Activated naive CD4-positive, alpha-beta T cell treated with anti-CD3 and anti-CD28 coated beads for 36 hours (primary cell): ENCODE measurements around the gene LRP1B. TPM values are rescaled to one million over a fixed set of nuclear protein-coding genes. Genes with fewer than 3 reads are reported as not detected.

Experiments used
- CTCF ChIA-PET: fragments of 350-600 bp; sonication (Branson Sonifier 250); formaldehyde crosslinking; loops from one replicate; lab custom pipeline; 2021; ENCODE audit warnings: antibody characterized with exemption; lab: Charles Lee
- DNase-seq: peaks from one replicate; pipeline ENCODE4 v3.0.0-alpha.2; 2020
- H3K27ac Mint-ChIP-seq: one replicate; pipeline ENCODE4 v1.8.0; 2021; ENCODE audit warnings: mild to moderate bottlenecking, mixed read lengths
- H3K27me3 Mint-ChIP-seq: one replicate; pipeline ENCODE4 v1.8.0; 2021; ENCODE audit warnings: low read depth, mixed read lengths
- H3K36me3 Mint-ChIP-seq: one replicate; pipeline ENCODE4 v1.8.0; 2021; ENCODE audit warnings: low read depth, mixed read lengths
- H3K4me1 Mint-ChIP-seq: one replicate; pipeline ENCODE4 v1.8.0; 2021; ENCODE audit warnings: low read depth, mixed read lengths
- H3K4me3 Mint-ChIP-seq: one replicate; pipeline ENCODE4 v1.8.0; 2021; ENCODE audit warnings: mild to moderate bottlenecking, moderate library complexity, mixed read lengths
- H3K9me3 Mint-ChIP-seq: one replicate; pipeline ENCODE4 v1.8.0; 2021; ENCODE audit warnings: mixed read lengths
- intact Hi-C: fragments of 100-400 bp; cut with micrococcal nuclease; formaldehyde crosslinking; loops from one replicate; pipeline ENCODE4 v1.15.1; 2023
- total RNA-seq, 2 experiments: library from RNA; stranded (reverse); gene quantifications; one replicate each; pipeline ENCODE4 v1.2.3, GENCODE V29; 2021

The LRP1B gene
- total RNA-seq, 2 experiments from 2014 or later: not detected

DNA sequence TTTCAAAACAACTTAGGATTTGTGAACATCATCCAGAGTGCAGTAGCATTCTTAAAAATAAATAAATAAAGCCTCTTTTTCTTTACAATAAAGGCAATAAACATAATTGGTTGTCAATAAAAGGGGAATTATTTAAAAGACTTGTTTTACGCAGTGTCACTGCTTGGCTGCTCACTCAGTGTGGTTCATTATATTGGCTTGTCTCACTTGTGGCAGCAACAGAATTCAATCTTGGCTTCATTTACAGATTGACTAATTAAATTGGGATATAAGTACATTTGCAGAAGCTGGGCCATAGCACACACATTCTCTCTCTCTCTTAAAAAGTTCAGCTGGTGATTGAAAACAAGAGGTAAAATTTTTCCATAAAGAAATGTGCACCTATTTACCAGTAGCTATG is 1027.6 kb downstream of the LRP1B start:
- H3K4me1 Mint-ChIP-seq: no peaks in the 10 kb centered on the region

DNA sequence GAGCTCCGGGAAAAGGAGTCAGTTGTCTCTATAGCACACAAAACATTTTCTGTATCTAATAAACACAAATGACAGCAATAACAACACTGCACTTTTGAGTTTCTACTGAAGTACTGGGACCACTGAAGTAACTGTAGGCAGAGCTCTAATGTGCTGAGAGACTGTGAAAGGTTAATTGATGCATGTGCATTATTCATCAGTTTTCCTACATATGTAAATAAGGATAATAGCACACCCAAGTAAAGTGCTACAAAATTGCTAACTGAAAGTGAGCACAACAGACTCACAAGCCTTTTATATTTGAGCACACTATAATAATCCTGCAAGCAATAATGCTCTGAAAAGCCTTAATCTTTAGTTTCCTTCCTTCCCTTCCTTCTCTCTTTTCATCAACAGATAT is 1051.6 kb downstream of the LRP1B start:
- CTCF ChIA-PET: no interaction called here
- no peaks in the 10 kb centered on the region for H3K4me1 Mint-ChIP-seq
- no peak for DNase-seq
- peaks cover 5% of the 10 kb centered on the region for H3K9me3 Mint-ChIP-seq
- H3K27me3 Mint-ChIP-seq: no peaks in the 10 kb centered on the region
- H3K27ac Mint-ChIP-seq: no peak overlapping the region
- no peaks in the 10 kb centered on the region for H3K36me3 Mint-ChIP-seq
- intact Hi-C loops: no loop called here
- no peak overlapping the region for H3K4me3 Mint-ChIP-seq

More for the DNA sequence above, 1027.6 kb downstream of the LRP1B start:
- intact Hi-C loops: no loop called here
- no peaks in the 10 kb centered on the region for H3K27me3 Mint-ChIP-seq
- no peak for DNase-seq
- H3K9me3 Mint-ChIP-seq: peaks cover 2% of the 10 kb centered on the region
- H3K27ac Mint-ChIP-seq: no peak overlapping the region
- no peak overlapping the region for H3K4me3 Mint-ChIP-seq
- no peaks in the 10 kb centered on the region for H3K36me3 Mint-ChIP-seq
- CTCF ChIA-PET: no interaction called here

DNA sequence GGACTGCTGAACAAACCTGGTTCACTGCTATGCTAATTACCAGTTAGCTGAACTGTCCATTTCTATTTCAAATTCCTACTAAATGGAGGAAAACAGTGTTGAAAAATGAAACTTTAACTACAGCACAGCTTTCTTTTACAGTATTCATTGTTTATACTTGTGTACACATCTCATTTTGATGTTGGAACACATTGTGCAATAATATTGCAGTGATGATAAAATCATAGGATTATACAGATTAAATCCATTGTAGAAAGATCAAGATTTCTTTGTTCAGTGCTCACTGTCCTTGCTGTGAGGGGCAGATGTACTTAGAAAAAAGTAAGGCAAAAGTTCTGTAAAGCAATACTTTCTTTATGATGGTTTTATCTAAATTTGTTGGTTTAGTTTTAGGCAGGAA is 1055.1 kb downstream of the LRP1B start:
- intact Hi-C loops: no loop called here
- Mint-ChIP-seq H3K9me3 (no peaks in the 10 kb centered on the region), H3K36me3 (no peaks in the 10 kb centered on the region), H3K4me1 (no peaks in the 10 kb centered on the region), H3K27ac (no peak overlapping the region), H3K4me3 (no peak overlapping the region), H3K27me3 (no peaks in the 10 kb centered on the region)
- no peak for DNase-seq
- CTCF ChIA-PET: no interaction called here

- CTCF ChIA-PET: no interaction called here
- Mint-ChIP-seq H3K9me3 (peaks cover 3% of the 10 kb centered on the region), H3K27ac (no peak overlapping the region), H3K4me1 (no peaks in the 10 kb centered on the region), H3K27me3 (no peaks in the 10 kb centered on the region), H3K4me3 (no peak overlapping the region), H3K36me3 (no peaks in the 10 kb centered on the region)
- DNase-seq: no peak
- intact Hi-C loops: no loop called here
These were observed 1062.6 kb downstream of the LRP1B start for GRCh38 chr2:141068053-141068682.

- peaks cover 3% of the 10 kb centered on the region for H3K9me3 Mint-ChIP-seq
- no peak overlapping the region for H3K4me3 Mint-ChIP-seq
- CTCF ChIA-PET: no interaction called here
- no peaks in the 10 kb centered on the region for H3K4me1 Mint-ChIP-seq
- H3K27me3 Mint-ChIP-seq: no peaks in the 10 kb centered on the region
- no peak overlapping the region for H3K27ac Mint-ChIP-seq
- DNase-seq: no peak
- intact Hi-C loops: no loop called here
- H3K36me3 Mint-ChIP-seq: no peaks in the 10 kb centered on the region
These were observed 1065.8 kb downstream of the LRP1B start for GRCh38 chr2:141065042-141065441.

- no peaks in the 10 kb centered on the region for H3K36me3 Mint-ChIP-seq
- H3K9me3 Mint-ChIP-seq: peaks cover 3% of the 10 kb centered on the region
- intact Hi-C loops: no loop called here
- H3K27me3 Mint-ChIP-seq: no peaks in the 10 kb centered on the region
- no peak overlapping the region for H3K4me3 Mint-ChIP-seq
- CTCF ChIA-PET: no interaction called here
- no peak for DNase-seq
- no peaks in the 10 kb centered on the region for H3K4me1 Mint-ChIP-seq
- H3K27ac Mint-ChIP-seq: no peak overlapping the region
These were observed 1067.4 kb downstream of the LRP1B start for GRCh38 chr2:141063406-141063805.

DNA sequence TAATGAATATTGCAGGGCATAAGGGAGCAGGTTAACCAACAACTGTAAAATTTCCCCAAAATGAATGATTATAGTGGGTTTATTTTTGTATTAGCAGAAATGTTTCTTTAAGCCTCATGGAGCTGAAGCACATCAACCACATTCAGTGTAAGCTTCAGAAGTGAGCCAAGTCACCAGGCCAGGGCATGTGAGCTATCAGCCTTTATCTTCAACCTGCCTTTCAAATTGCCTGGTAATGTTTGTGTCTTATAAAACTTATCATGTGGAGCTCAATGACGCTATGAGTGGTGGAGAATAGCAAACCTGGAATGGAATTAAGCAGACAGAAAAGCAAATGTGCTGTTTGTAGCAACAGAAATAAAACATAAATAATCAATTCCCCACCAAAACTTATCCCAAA is 1068.4 kb downstream of the LRP1B start:
- H3K27ac Mint-ChIP-seq: no peak overlapping the region
- H3K27me3 Mint-ChIP-seq: no peaks in the 10 kb centered on the region
- H3K36me3 Mint-ChIP-seq: no peaks in the 10 kb centered on the region
- no peak for DNase-seq
- H3K9me3 Mint-ChIP-seq: peaks cover 3% of the 10 kb centered on the region
- no peaks in the 10 kb centered on the region for H3K4me1 Mint-ChIP-seq
- H3K4me3 Mint-ChIP-seq: no peak overlapping the region
- intact Hi-C loops: no loop called here
- CTCF ChIA-PET: no interaction called here

DNA sequence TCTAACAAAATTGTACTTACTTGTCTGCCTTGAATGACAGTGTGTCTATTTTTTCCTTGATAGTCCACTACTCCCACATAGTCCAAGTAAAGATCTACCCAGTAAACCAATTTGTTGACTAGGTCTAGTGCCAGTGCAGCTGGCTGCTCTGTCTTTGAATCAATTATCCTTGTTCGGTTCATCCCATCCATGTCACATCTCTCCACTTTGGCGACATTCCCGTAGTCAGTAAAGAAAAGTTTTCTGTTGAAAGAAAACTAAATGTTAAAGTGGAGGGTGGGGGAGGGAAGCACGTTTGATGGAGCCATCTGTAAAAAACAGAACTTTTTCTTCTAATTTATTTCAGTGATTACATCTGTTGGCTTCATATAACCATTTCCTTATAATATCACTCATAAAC is 1068.8 kb downstream of the LRP1B start:
- H3K27ac Mint-ChIP-seq: no peak overlapping the region
- H3K9me3 Mint-ChIP-seq: peaks cover 3% of the 10 kb centered on the region
- H3K4me3 Mint-ChIP-seq: no peak overlapping the region
- intact Hi-C loops: no loop called here
- H3K27me3 Mint-ChIP-seq: no peaks in the 10 kb centered on the region
- H3K36me3 Mint-ChIP-seq: no peaks in the 10 kb centered on the region
- DNase-seq: no peak
- no peaks in the 10 kb centered on the region for H3K4me1 Mint-ChIP-seq
- CTCF ChIA-PET: no interaction called here

- H3K4me1 Mint-ChIP-seq: no peaks in the 10 kb centered on the region
These were observed 1072.3 kb downstream of the LRP1B start for GRCh38 chr2:141058556-141058955.

GRCh38 chr2:141055531-141055930 is 1075.3 kb downstream of the LRP1B start:
- Mint-ChIP-seq H3K4me1 (no peaks in the 10 kb centered on the region), H3K27me3 (no peaks in the 10 kb centered on the region), H3K36me3 (no peaks in the 10 kb centered on the region), H3K27ac (no peak overlapping the region), H3K9me3 (peaks cover 2% of the 10 kb centered on the region), H3K4me3 (no peak overlapping the region)
- intact Hi-C loops: no loop called here
- no peak for DNase-seq
- CTCF ChIA-PET: no interaction called here

More at GRCh38 chr2:141058556-141058955, 1072.3 kb downstream of the LRP1B start:
- no peak overlapping the region for H3K27ac Mint-ChIP-seq
- no peaks in the 10 kb centered on the region for H3K27me3 Mint-ChIP-seq
- no peaks in the 10 kb centered on the region for H3K36me3 Mint-ChIP-seq
- DNase-seq: no peak
- intact Hi-C loops: no loop called here
- H3K9me3 Mint-ChIP-seq: peaks cover 2% of the 10 kb centered on the region
- CTCF ChIA-PET: no interaction called here
- H3K4me3 Mint-ChIP-seq: no peak overlapping the region

- peaks cover 4% of the 10 kb centered on the region for H3K9me3 Mint-ChIP-seq
- H3K27ac Mint-ChIP-seq: no peak overlapping the region
- H3K4me3 Mint-ChIP-seq: no peak overlapping the region
- H3K36me3 Mint-ChIP-seq: no peaks in the 10 kb centered on the region
- H3K27me3 Mint-ChIP-seq: no peaks in the 10 kb centered on the region
- intact Hi-C loops: no loop called here
- CTCF ChIA-PET: no interaction called here
- H3K4me1 Mint-ChIP-seq: no peaks in the 10 kb centered on the region
- DNase-seq: no peak
These were observed 1081.9 kb downstream of the LRP1B start for GRCh38 chr2:141048951-141049350.

- intact Hi-C loops: no loop called here
- no peaks in the 10 kb centered on the region for H3K36me3 Mint-ChIP-seq
- CTCF ChIA-PET: no interaction called here
- no peaks in the 10 kb centered on the region for H3K4me1 Mint-ChIP-seq
- no peak overlapping the region for H3K27ac Mint-ChIP-seq
- peaks cover 4% of the 10 kb centered on the region for H3K9me3 Mint-ChIP-seq
- no peak for DNase-seq
- H3K4me3 Mint-ChIP-seq: no peak overlapping the region
- no peaks in the 10 kb centered on the region for H3K27me3 Mint-ChIP-seq
These were observed 1089.5 kb downstream of the LRP1B start for GRCh38 chr2:141041281-141041680.

DNA sequence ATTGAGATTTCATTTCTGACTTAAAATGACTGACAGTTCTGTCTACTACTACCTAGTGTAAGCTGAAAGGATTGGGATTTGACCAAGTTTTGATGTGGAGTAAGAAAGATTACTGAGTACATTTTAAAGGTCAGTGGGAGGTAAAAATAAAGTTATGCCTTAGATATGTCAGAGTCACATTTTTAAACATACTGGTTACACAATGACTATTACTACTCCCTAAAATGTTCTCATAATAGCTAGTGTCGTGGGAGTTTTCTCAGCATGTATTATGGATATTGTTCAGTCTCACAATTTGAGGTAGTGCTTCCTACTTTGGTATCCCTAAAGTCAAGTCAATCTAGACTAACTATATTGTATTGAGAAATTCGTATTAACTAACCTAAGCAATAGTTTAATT is 1092.5 kb downstream of the LRP1B start:
- Mint-ChIP-seq H3K4me1 (no peaks in the 10 kb centered on the region), H3K4me3 (no peak overlapping the region), H3K27ac (no peak overlapping the region), H3K27me3 (no peaks in the 10 kb centered on the region), H3K9me3 (peaks cover 4% of the 10 kb centered on the region), H3K36me3 (no peaks in the 10 kb centered on the region)
- CTCF ChIA-PET: no interaction called here
- intact Hi-C loops: no loop called here
- DNase-seq: no peak
